DOHH2 (cell line): ENCODE results near the gene WWP2.

Experiments used
- CTCF ChIP-seq: fragments of 200-600 bp; sonication (generic); IDR thresholded peaks from one replicate; pipeline ENCODE4 v1.5.1; 2014; ENCODE audit warnings: antibody characterized with exemption, mild to moderate bottlenecking, low read depth, low read length; ENCODE audit not compliant: poor library complexity, severe bottlenecking
- EZH2phosphoT487 ChIP-seq: fragments of 200-600 bp; sonication (generic); IDR thresholded peaks from 2 replicates; pipeline ENCODE4 v1.6.1; 2017; ENCODE audit warnings: borderline replicate concordance, mild to moderate bottlenecking, antibody characterized with exemption, low read length, moderate library complexity, mixed read lengths

GRCh38 chr16:69839240-69839688 is 77.1 kb downstream of the WWP2 start:
- no peak for TF ChIP-seq CTCF
- TF ChIP-seq EZH2phosphoT487 = no peak
